Middle frontal gyrus (tissue), 1 donor: ENCODE data around the gene MYRF.

ENCODE experiments used
- DNase-seq: peaks from one replicate; pipeline ENCODE4 v3.0.0-alpha.2; 2015; ENCODE audit warnings: low spot score; ENCODE audit errors: extremely low spot score

Gene MYRF

GRCh38 chr11:61738776-61739175 lies 13.7 kb upstream of the MYRF start:
- DNase-seq, result no peak

GRCh38 chr11:61739413-61739812 lies 13.0 kb upstream of the MYRF start:
- no peak for DNase-seq

GRCh38 chr11:61739966-61740365 lies 12.5 kb upstream of the MYRF start:
- no peak for DNase-seq

DNA sequence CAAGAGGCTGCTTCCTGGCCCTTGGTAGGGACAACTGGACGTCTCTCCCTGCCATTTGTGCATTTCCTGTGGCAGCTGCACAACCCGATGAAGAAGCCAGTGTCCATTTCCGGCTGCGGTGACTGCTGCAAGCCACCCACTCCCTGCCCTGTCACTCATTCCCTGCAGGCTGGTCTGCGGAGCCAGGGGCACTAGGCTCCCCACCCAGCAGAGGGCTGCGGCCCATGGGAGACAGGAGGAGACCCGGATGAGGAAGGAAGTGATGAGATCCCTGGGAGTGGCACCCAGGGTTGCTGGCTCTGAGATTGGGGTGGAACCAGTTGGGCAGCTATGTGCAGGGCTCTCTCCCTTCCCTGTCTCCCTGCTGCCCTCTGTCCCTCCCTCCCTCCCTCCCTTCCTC lies 10.0 kb upstream of the MYRF start:
- DNase-seq, result no peak

DNA sequence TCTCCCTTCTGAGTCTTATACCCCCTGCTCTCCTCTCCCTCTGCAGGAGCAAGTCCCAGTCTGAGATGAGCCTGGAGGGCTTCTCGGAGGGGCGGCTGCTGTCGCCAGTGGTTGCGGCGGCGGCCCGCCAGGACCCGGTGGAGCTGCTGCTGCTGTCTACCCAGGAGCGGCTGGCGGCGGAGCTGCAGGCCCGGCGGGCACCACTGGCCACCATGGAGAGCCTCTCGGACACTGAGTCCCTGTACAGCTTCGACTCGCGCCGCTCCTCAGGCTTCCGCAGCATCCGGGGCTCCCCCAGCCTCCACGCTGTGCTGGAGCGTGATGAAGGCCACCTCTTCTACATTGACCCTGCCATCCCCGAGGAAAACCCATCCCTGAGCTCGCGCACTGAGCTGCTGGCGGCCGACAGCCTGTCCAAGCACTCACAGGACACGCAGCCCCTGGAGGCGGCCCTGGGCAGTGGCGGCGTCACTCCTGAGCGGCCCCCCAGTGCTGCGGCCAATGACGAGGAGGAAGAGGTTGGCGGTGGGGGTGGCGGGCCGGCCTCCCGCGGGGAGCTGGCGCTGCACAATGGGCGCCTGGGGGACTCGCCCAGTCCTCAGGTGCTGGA lies 8.8 kb upstream of the MYRF start:
- no peak for DNase-seq

GRCh38 chr11:61744181-61744580 lies 8.3 kb upstream of the MYRF start:
- no peak for DNase-seq

DNA sequence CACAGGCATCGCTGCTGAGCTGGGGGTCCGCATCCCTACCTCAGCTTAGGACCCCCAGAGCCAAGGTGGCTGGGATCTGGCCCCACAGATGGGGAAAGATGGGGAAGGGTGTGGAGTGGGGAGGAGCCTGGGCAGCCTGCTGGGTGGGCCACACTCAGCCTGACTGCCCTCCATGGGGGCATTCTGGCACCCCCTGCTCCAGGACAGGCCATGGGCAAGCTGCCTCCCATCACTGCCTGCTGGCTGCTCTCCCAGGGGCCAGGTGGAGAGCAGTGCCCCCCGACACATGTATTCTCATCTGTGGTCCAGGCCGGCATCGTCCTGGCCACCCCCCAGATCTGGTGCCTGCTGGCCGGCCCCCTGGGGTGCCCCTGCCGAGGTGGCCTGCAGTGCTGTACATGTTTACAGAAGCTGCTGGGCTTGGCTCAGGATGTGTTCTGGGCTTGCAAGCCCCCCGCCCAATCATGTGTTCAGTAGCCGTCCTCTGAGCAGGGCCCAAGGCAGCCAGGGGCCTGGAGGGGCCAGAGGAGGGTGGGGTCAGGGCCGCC lies 7.8 kb upstream of the MYRF start:
- no peak for DNase-seq

DNA sequence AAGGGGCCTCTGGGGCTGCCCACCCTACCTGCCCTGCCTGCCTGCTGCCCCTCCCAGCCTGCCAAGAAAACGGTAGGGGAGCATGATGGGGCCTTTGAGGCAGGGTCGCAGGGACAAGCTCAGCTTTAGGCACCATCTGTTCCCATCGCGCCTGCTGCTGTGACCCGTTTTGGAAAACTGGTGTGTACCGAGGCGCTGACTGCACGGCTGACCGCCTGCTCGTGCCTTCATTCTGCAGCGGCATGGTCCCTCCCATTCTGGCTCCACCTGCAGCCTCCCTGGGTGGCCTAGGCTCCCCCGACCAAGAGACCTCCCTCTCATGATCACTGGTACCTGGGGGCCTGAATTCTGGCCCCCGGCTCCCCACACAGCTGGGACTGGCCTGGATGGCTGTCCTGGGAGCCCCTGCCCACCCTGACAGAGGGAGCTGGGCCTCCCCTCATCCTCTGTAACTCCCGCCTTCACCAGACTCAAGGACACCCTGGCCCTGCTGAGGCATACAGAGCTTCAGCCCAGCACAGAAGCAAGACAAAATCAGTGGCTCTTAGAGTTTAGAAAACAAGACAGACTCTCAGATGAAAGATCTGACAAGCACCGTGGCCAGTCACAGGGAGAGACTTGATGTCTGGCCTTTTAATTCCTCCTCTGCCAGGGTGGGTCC lies 6.5 kb upstream of the MYRF start:
- no peak for DNase-seq

- DNase-seq, result no peak
Measured at GRCh38 chr11:61746442-61747191, 5.8 kb upstream of the MYRF start.

DNA sequence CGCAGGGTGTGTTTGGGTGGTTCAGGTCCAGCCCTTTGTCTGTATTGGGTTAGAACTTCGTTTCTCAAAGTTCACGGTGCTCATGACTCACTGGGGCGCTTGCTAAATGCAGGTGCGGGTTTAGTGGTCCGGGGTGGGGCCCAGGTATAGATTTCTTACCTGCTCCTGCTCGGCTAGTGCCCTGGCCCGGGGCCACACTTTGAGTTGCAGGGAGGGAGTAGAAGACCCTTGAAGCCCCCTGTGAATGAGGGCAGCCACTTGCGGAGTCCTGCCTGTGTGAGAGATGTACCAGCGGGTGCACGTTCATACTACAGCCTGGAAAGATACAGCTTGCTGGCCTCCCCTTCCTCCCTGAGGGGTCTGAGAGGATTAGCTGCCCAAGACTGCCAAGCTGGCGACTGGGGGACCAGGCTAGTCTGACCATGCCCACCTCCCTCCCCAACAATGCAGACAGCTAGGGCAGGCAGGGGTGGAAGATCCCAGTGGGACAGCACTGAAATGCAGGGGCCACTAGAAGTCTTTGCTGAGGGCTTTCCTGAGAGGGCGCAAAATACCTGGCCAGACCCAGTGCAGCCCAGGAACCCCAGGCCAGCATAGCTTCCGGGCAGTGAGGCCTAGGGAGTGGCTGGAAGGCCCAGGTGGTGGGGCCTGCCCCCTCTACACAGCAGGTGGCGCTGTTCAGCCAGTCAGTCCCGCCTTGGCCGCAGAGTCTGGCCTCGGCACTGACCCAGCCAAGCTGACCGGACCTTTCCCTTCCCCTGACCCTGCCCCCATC lies 5.1 kb upstream of the MYRF start:
- DNase-seq, result peak; percentile 75

GRCh38 chr11:61747967-61748285 lies 4.5 kb upstream of the MYRF start:
- DNase-seq, result no peak

- DNase-seq, result peak; percentile 75
Measured at GRCh38 chr11:61749591-61750217, 2.7 kb upstream of the MYRF start.

DNA sequence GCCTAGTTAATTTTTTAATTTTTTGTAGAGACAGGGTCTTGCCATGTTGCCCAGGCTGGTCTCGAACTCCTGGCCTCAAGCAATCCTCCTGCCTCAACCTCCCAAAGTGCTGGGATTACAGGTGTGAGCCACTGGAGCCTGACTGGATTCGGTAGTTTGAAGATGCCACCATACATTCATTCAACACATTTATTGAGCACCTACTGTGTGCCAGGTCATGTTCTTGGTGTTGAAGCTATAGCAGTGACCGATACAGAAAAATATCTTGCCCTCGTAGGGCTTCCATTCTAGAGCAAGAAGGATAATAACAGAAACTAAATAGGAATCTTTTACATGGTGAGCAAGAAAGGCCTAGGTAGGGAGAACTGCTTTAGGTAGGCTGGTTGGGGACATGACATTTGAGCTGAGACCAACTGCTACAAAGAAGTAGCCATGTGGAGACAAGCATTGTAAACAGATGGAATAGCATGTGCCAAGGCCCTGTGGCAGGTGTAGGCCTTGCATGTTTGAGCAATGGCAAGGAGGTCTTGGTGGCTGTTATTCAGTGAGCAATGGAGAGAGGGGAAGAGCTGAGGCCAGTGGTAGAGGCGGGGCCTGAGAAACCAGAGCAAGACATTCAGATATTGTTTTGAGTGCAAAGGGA lies 1.7 kb upstream of the MYRF start:
- DNase-seq, result no peak

DNA sequence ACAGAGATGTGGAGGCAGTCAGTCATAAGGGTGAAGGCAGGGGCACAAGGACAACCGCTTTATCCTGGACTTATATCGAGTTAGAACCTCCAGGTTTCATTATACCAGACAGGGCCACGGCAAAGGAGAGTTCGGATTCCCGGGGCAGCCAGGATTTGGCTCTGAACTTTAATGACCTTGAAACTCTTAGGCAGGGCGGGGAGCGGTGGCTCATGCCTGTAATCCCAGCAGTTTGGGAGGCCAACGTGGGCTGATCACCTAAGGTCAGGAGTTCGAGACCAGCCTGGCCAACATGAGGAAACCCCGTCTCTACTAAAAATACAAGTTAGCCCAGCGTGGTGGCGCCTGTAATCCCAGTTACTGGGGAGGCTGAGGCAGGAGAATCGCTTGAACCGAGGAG lies 1.1 kb upstream of the MYRF start:
- no peak for DNase-seq

DNA sequence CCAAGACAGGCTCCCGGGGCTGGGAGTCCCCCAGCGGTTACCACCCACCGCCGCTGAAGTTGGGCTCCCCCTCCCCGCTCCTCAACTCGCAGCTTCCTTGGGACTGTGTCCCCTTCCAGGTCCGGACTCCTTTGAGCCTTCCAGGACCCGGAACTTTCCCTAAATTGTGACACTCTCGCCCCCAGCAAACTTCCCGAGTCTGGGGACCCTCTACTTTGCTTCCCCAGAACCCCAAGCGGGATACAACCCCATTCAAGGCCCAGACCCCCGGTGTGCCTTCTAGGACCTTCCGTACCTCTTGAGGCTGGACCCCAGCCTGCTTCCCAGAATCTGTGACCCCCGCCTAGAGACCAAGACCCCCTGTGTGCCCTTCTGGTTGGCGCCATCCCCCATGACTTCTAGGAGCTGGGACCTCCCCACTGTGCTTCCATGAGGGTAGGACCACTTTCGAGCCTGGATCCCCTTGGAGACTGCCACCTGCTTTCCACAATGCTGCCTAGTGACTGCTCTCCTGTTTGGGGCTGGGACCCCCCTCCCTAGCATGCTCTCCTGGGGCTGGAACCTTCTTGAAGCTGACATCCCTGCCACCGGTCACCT lies 587 bp downstream of the MYRF start:
- DNase-seq, result no peak

GRCh38 chr11:61753672-61754071 lies 1.2 kb downstream of the MYRF start:
- DNase-seq, result no peak

GRCh38 chr11:61754534-61755482 lies 2.4 kb downstream of the MYRF start:
- no peak for DNase-seq

DNA sequence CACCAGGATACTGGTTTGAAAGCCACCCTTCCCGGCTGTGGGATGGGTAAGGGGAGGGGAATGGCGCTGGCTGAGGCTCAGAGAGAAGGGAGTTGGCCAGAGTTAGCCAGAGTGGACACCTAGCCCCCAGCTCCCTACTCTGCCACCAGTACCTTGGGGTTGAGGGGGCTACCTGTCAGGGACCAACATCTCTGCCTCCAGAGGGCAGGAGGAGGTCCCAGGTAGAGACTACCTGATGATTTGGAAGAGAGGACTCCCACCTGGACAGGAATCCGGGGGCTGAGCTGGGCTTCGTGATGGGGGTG lies 3.7 kb downstream of the MYRF start:
- DNase-seq, result no peak

DNA sequence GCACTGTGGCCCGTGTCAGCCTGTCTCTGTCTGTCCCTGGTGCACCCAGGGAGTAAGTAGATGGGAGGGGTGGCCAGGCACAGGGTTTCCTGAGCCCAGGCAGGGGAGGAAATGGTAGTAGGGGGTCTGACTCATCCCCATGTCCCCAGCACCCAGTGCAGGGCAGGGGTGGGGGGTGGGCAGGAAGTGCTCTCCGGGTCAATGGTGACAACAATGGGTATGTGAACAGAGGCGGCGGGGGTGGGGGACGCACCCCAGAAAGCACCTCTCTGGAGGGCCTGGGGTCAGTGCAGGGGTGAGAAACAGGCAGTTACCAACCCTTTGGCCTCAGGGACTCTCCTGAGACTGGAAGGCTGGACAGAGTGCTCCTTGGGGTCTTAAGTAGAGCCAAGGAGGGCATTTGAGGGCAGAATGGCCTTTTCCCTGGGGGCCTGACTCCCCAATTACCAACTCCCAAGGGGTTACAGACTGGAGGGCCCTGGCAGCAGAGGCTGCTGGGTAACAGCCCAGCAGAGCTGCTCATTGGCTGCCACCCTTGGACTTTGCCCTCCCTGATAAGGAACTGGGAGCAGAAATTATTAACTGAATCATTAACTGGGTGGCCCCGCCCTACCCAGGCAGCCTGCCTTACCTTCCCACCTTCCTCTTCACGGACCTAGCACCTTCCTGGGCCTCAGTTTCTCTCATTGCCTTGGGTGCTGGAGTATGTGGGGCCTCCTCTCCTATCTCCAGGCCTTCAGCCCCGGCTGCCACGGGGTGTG lies 4.2 kb downstream of the MYRF start:
- no peak for DNase-seq
